Frontal cortex (tissue), 4 donors: ENCODE data around the gene BCL3. TPM values are rescaled to one million over a fixed set of nuclear protein-coding genes. Genes with fewer than 3 reads are reported as not detected.
"Not testable (repeated sequence)": the region's sequence is repeated elsewhere in the genome, so short reads cannot be mapped to it uniquely, and the experiment has no call there.

Experiments
- DNase-seq, 2 donors: peaks; one replicate each; pipeline ENCODE4 v3.0.0; 2012; ENCODE audit warnings: low spot score in 2 of 2
- FAIRE-seq: peaks from 2 replicates; lab custom pipeline; 2012; peaks lifted over from hg19 to GRCh38; lab: Jason Lieb, UNC
- total RNA-seq: library from RNA; depleted of rRNA; stranded (reverse); fragments of >200 nt; gene quantifications from one replicate; pipeline ENCODE4 v1.2.3, GENCODE V29; 2014
- donor health status: control.
- donor health status: control.
- donor health status: control.

BCL3 gene
- total RNA-seq, 1 donor from 2014 or later = 0.41 TPM

DNA sequence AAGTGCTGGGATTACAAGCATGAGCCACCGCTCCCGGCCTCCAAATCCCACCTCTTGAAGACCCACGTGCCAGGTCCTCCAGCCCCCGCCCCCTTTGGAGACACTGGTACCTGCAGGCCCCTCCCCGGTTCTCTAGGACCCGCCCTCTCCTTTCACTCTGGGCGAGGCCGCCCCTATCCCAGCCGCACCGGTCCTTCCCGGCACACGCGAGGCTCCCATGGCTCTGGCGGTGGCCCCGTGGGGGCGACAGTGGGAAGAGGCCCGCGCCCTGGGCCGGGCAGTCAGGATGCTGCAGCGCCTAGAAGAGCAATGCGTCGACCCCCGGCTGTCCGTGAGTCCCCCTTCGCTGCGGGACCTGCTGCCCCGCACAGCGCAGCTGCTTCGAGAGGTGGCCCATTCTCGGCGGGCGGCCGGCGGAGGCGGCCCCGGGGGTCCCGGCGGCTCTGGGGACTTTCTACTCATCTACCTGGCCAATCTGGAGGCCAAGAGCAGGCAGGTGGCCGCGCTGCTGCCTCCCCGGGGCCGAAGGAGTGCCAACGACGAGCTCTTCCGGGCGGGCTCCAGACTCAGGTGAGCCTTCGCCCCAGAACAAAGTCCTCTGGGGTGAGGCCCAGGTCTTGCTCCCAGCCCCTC, 29.3 kb downstream of the BCL3 start, which contains the start of gene CBLC:
Gene CBLC (plus strand): TSS at position 176 of the 633 bp plus-strand sequence. CDS start 42 bp downstream, at position 218.
- DNase-seq (no peak), FAIRE-seq (no peak)

- no peak for FAIRE-seq
- DNase-seq = no peak
Observed at GRCh38 chr19:44779150-44779549, 30.6 kb downstream of the BCL3 start.

DNA sequence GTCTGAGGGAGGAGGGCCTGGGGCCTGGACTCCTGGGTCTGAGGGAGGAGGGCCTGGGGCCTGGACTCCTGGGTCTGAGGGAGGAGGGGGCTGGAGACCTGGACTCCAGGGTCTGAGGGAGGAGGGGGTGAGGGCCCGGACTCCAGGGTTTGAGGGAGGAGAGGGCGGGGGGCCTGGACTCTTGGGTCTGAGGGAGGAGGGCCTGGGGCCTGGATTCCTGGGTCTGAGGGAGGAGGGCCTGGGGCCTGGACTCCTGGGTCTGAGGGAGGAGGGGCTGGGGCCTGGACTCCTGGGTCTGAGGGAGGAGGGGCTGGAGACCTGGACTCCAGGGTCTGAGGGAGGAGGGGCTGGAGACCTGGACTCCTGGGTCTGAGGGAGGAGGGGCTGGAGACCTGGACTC, 33.2 kb downstream of the BCL3 start:
- not testable (repeated sequence) for FAIRE-seq, DNase-seq

GRCh38 chr19:44782729-44783128, 34.2 kb downstream of the BCL3 start:
- FAIRE-seq (no peak), DNase-seq (no peak)

- DNase-seq (no peak), FAIRE-seq (no peak)
Observed at GRCh38 chr19:44783545-44783944, 35.0 kb downstream of the BCL3 start.

- FAIRE-seq (no peak), DNase-seq (no peak)
Observed at GRCh38 chr19:44785271-44785670, 36.8 kb downstream of the BCL3 start.

- FAIRE-seq = no peak
Observed at GRCh38 chr19:44785993-44786392, 37.5 kb downstream of the BCL3 start.

GRCh38 chr19:44788971-44789370, 40.5 kb downstream of the BCL3 start:
- DNase-seq = no peak
- no peak for FAIRE-seq

More at GRCh38 chr19:44785993-44786392, 37.5 kb downstream of the BCL3 start:
- DNase-seq = no peak

DNA sequence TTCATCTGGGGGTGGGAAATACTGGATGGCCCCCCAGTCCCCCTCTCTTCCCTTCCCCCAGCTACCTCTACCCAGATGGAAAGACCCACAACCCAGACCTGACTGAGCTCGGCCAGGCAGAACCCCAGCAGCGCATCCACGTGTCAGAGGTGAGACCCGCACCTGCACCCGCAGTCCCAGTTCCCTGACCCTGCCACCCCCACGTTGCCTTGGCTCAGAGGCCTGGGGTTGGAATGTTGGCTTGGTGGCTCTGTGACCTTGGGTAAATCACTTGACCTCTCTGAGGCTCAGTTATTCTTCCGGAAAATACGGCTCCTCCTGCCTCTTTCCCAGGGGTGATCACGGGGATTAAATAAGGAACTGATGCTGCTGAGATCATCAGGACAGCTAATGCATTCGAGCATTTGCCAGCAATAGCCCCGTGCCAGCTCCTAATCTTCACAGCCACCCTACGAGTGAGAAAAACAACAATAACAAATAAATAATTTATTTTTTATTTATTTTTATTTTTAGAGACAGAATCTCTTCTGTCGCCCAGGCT, 41.5 kb downstream of the BCL3 start:
- no peak for FAIRE-seq
- DNase-seq = no peak

DNA sequence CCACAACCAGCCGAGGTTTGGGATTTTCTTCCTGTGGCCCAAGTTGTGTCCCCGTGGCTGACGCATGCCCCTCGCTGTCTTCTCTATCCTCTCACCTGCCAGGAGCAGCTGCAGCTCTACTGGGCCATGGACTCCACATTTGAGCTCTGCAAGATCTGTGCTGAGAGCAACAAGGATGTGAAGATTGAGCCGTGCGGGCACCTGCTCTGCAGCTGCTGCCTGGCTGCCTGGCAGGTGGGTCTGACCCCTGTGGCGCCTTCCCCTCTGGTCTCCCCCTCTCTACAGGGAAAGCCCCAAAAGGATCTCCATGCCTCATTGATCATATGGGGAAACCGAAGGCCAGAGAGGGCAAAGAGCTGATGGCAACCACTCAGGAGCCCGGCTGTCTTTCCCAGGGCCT, 43.8 kb downstream of the BCL3 start:
- no peak for DNase-seq
- no peak for FAIRE-seq

DNA sequence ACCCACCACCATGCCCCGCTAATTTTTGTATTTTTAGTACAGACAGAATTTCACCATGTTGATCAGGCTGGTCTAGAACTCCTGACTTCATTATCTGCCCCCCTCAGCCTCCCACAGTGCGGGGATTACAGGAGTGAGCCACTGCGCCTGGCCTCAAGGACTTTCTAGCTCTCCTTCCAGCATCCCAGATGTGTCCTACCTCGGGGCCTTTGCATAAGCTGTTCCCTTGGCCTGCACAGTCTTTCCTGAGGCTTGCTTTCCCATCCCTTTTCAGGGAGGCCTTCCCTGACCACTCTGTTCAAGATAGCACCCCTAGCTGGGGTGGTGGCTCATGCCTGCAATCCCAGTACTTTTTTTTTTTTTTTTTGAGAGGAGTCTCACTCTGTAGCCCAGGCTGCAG, 46.1 kb downstream of the BCL3 start:
- FAIRE-seq (no peak), DNase-seq (no peak)

- FAIRE-seq (no peak), DNase-seq (no peak)
Observed at GRCh38 chr19:44795398-44795987, 47.0 kb downstream of the BCL3 start.

DNA sequence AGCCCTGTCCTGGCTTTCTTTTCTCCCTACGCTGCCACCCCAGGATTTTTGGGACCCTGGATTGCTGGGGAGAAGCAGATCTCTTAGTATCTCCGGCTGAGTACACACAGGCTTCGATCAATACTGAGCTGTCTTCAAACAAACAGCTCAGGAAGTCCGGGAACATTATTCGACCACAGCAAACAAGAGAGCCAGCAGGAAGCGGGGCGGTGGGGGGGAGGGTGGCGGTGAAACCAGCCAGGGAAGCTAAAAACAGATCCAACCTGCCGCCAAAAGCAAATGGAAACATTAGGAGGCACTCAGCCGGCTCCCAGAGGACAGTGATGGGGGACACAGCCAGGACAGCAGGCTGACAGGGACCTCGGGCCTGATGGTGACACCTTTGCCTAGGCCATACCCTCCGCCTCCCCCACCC, 48.2 kb downstream of the BCL3 start:
- FAIRE-seq (no peak), DNase-seq (peak in 1 of 2 donors; percentile 49)

DNA sequence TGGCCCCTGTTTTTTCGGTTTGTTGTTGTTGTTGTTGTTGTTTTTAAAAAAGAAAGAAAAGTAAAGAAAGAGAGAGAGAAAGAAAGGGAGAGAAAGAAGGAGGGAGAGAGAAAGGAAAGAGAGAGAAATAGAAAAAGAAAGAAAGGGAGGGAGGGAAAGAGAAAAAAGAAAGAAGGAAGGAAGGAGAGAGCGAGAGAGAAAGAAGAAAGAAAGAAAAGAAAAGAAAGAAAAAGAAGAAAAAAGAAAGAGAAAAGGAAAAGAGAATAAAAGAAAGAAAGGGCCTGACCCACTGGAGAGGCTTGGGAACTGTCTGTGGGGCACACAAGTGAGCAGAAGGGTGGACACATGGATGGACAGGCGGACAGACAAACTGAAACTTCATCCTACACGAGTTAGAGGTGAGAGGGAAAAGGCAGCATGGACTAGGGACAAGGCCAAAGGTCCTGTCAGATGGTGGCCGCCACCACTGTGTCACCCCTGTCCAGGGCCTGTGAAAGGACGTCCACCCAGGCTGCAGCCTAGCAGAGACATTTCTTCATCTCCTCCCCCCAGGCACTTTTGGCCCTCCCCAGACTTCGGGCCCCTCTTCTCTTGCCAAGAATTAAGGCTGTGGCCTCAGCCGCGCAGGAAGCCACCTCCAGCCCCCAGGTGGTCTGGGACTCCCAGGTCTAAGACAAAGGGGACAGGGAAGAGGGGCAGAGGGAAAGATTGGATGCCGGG, 51.3 kb downstream of the BCL3 start:
- FAIRE-seq = no peak

GRCh38 chr19:44800461-44800860, 52.0 kb downstream of the BCL3 start:
- DNase-seq (peak in 1 of 2 donors; percentile 87), FAIRE-seq (no peak)

More for the DNA sequence above, 51.3 kb downstream of the BCL3 start:
- no peak for DNase-seq

DNA sequence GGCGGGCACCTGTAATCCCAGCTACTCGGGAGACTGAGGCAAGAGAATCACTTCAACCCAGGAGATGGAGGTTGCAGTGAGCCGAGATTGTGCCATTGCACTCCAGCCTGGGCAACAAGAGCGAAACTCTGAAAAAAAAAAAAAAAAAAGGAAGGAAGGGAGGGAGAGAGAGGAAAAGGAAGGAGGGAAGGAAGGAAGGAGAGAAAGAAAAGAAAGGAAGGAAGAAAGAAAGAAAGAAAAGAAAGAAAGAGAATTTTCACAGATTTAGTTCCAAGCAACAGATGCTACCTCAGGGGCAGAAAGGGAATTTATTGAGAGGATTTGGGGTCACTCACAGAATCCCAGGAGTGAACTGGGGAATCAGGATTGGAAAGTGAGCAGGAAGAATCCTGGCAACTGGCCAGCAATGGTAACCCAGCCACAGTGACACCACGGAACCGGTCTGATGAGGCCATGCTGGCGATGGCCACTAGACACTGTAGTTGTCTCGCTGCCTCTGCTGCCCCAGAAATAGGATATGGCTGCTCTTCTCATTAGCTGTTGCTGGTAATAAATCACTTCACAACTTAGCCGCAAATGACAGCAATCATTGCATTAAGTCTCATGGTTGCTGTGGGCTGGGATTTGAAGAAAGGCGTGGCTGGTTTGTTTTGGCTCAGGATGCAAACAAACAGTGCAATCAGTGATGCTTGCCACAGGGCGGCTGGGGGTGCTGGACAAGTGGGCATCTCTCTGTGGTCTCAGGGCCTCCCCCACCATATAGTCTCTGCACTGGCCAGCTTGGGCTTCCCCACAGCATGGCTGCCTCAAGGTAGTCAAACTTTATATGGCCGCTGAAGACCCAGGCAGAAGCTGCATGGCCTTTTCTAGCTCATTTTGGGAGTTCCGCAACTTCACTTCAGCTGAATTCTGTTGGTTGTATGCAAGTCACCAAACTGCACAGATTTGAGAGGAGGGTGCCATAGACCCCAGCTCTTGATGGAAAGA, 55.2 kb downstream of the BCL3 start:
- DNase-seq = no peak
- FAIRE-seq = no peak

- no peak for FAIRE-seq
Observed at GRCh38 chr19:44806291-44806690, 57.8 kb downstream of the BCL3 start.

DNA sequence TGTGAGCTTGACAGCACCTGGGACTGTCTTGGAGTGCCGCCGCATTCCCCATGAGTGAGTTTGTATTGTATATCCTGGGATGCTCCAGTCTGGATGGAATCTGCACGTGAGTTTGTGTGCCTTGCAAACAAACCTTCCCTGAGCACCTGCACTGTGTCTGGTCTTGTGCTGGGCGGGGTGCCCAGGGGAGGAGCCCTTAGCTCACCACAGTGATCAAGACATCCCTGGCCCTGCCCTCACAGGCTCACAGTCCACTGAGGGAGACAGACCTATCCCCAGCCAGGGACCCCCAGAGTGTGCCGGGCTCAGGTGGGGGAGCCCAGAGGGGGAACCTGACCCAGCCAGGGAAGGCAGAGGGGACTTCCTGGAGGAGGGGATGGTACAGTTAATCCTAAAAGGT, 58.7 kb downstream of the BCL3 start:
- FAIRE-seq (no peak), DNase-seq (no peak)

More at GRCh38 chr19:44806291-44806690, 57.8 kb downstream of the BCL3 start:
- DNase-seq = no peak

- FAIRE-seq = no peak
- peak in 1 of 2 donors; percentile 63 for DNase-seq
Observed at GRCh38 chr19:44807652-44808462, 59.3 kb downstream of the BCL3 start.
